Epithelial cell of proximal tubule (primary cell): ENCODE results near the gene CMTR1. TPM values are rescaled to one million over a fixed set of nuclear protein-coding genes. Genes with fewer than 3 reads are reported as not detected.

Source experiments
- DNase-seq: peaks from one replicate; pipeline ENCODE4 v3.0.0-alpha.2; 2011; ENCODE audit warnings: low read depth
- H3K4me3 ChIP-seq: 2 replicates; pipeline ENCODE4 v1.5.1; 2011; ENCODE audit warnings: low read depth, mild to moderate bottlenecking, low read length
- total RNA-seq: library from RNA; depleted of rRNA; stranded (reverse); fragments of >200 nt; gene quantifications from 2 replicates; pipeline ENCODE4 v1.2.3, GENCODE V29; 2015
- TF ChIP-seq, protein P1 (sequence below): conservative IDR thresholded peaks from 2 replicates; pipeline ENCODE4 v1.5.1; 2012; ENCODE audit warnings: low read depth, mild to moderate bottlenecking, low read length

The CMTR1 gene
- total RNA-seq, 1 donor from 2014 or later: 20.8 TPM

GRCh38 chr6:37525460-37526357, 92.7 kb downstream of the CMTR1 start:
- H3K4me3 ChIP-seq: no peak overlapping the region
- TF ChIP-seq, protein P1, sequence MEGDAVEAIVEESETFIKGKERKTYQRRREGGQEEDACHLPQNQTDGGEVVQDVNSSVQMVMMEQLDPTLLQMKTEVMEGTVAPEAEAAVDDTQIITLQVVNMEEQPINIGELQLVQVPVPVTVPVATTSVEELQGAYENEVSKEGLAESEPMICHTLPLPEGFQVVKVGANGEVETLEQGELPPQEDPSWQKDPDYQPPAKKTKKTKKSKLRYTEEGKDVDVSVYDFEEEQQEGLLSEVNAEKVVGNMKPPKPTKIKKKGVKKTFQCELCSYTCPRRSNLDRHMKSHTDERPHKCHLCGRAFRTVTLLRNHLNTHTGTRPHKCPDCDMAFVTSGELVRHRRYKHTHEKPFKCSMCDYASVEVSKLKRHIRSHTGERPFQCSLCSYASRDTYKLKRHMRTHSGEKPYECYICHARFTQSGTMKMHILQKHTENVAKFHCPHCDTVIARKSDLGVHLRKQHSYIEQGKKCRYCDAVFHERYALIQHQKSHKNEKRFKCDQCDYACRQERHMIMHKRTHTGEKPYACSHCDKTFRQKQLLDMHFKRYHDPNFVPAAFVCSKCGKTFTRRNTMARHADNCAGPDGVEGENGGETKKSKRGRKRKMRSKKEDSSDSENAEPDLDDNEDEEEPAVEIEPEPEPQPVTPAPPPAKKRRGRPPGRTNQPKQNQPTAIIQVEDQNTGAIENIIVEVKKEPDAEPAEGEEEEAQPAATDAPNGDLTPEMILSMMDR: no peak
- no peak for DNase-seq

DNA sequence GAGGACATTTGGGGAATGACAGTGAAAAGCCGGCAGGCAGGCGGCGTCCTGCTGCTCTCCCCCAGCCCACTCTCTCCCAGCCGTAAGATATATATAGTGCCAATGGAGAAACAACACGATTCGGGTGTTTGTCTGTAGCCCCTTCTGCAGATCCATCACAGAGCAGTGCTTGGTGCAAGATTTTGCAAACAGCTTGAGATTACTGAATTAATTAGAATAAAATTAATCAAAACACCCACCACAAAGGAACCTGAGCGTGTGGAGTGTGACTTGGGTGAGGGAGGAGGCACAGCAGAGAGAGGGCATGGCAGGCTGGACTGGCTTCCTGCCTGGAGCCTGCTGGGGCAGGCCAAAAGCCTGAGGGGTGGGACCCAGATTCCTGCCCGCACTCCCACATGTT, 95.5 kb downstream of the CMTR1 start:
- DNase-seq: no peak
- H3K4me3 ChIP-seq: no peak overlapping the region
- TF ChIP-seq, protein P1: no peak

DNA sequence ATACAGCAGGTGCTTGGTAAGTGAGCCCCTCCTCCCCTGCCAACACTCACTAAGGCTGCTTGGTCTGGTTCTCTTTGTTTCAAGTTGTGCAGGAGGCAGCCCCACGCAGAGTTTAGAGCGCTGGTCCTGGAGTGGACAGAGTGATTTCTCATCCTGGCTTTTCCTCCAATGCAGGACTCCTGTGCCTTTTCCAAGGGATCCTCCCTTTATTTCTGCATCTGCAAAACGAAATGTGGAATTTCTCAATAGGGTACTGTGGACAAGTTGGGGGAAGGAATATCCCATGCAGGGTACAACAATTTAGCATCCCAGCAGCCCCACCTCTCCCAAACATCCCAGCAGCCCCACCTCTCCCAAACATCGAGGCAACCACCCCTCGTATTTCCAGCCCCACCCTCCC, 97.3 kb downstream of the CMTR1 start:
- no peak overlapping the region for H3K4me3 ChIP-seq
- TF ChIP-seq, protein P1: no peak
- DNase-seq: no peak

GRCh38 chr6:37531026-37531425, 98.0 kb downstream of the CMTR1 start:
- TF ChIP-seq, protein P1: no peak
- no peak for DNase-seq
- no peak overlapping the region for H3K4me3 ChIP-seq

Other genes with a start within 250 kb of the CMTR1 start
- 8.8 and 9.8 TPM in 2 replicates for gene TBC1D22B, start 175.4 kb upstream of the CMTR1 start, total RNA-seq
- gene TMEM217, start 175.1 kb upstream of the CMTR1 start, total RNA-seq: 0.80 and 0.86 TPM in 2 replicates
- 18.0 and 21.4 TPM in 2 replicates for gene RNF8, start 79.2 kb upstream of the CMTR1 start, total RNA-seq
- 126 and 136 TPM in 2 replicates for gene CCDC167, start 66.7 kb downstream of the CMTR1 start, total RNA-seq